Panc1 (cell line): ENCODE data around the gene PGC.

Experiments
- CTCF ChIP-seq: fragments of 450-650 bp; IDR thresholded peaks from 2 replicates; pipeline ENCODE4 v1.5.1; 2017; ENCODE audit warnings: mild to moderate bottlenecking
- POLR2AphosphoS5 ChIP-seq: IDR thresholded peaks from 2 replicates; pipeline ENCODE4 v1.6.1; 2012; ENCODE audit warnings: mild to moderate bottlenecking, low read depth, low read length, moderate library complexity
- SIN3A ChIP-seq: IDR thresholded peaks from 2 replicates; pipeline ENCODE4 v1.6.1; 2012; ENCODE audit warnings: low read depth, mild to moderate bottlenecking, low read length, moderate library complexity, borderline replicate concordance; ENCODE audit not compliant: insufficient read depth

DNA sequence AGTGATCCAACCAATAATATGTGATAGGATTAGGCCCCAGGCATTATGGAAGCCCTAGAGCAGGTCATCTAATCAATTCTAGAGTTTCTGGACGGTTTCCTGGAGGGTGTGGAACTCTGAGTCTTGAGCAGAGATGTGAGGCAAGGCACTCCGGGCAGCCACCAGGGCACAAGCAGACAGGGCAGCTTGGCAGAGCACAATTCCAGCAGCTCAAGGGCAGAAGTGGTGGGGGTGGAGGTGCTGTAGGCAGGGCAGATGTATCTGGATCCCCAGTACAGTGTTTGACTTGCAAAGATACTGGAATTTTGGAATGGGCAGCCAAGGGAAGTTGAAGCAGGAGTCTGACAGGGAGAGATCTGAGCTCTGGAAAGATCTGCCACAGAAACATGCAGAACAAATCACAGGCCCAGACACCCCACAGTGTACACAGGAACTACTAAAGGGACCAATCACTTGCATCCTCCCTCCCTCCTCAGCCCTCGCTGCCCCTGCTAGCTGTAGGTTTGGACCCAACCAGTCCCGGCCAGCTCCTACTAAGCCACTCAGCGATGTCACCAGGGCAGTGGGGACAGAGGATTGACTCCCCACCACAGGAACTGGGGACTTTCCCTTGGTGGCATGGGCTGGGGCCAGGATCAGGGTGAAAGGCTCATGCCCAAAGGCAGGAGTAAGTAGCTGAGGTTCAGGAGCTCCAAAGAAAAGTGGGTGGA lies 58.8 kb downstream of the PGC start:
- TF ChIP-seq CTCF (no peak), SIN3A (no peak), POLR2AphosphoS5 (no peak)
